Measurements from ENCODE around the gene SPTBN4.
A peak's percentile ranks its signal among the peaks of the same experiment; 100 is the strongest.

SPTBN4 gene

DNA sequence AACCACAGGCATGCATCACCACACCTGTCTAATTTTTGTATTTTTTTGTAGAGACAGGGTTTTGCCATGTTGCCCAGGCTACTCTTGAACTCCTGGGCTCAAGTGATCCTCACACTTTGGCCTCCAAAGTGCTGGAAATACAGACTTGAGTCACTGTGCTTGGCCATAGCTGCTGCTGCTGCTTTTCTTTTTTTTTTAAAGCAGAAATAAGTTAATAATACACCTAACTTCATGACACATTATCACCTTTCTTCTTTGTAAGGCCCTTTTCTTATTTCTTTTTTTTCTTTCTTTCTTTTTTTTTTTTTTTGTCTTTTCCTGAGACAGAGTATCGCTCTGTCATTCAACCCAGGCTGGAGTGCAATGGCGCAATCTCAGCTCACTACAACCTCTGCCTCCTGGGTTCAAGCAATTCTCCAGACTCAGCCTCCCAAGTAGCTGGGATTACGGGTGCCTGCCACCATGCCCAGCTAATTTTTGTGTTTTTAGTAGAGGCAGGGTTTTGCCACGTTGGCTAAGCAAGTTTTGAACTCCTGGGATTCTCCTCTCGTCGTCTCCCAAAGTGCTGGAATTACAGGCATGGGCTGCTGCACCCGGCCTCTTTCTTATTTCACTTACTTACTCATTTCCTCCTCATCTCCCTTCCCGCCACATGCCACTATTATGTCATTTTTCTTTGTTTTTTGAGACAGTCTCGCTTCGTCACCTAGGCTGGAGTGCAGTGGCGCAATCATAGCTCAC lies 118.6 kb downstream of the SPTBN4 start:
- no peaks in the 10 kb centered on the region for H3K9me3 ChIP-seq
- H3K27me3 ChIP-seq = no peaks in the 10 kb centered on the region
- TF ChIP-seq, protein P1, sequence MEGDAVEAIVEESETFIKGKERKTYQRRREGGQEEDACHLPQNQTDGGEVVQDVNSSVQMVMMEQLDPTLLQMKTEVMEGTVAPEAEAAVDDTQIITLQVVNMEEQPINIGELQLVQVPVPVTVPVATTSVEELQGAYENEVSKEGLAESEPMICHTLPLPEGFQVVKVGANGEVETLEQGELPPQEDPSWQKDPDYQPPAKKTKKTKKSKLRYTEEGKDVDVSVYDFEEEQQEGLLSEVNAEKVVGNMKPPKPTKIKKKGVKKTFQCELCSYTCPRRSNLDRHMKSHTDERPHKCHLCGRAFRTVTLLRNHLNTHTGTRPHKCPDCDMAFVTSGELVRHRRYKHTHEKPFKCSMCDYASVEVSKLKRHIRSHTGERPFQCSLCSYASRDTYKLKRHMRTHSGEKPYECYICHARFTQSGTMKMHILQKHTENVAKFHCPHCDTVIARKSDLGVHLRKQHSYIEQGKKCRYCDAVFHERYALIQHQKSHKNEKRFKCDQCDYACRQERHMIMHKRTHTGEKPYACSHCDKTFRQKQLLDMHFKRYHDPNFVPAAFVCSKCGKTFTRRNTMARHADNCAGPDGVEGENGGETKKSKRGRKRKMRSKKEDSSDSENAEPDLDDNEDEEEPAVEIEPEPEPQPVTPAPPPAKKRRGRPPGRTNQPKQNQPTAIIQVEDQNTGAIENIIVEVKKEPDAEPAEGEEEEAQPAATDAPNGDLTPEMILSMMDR (IDR thresholded peaks at IDR 0.05) = no peak
- peak overlapping the region; percentile 6 to 18 for H3K4me3 ChIP-seq (ENCODE audit: low read depth in 1 of 2, low read length in 1 of 2)
- H3K36me3 ChIP-seq = peaks cover 96% of the 10 kb centered on the region
- peak overlapping the region; percentile 90 for H3K27ac ChIP-seq
- peaks cover 26 to 40% of the 10 kb centered on the region in 2 experiments for H3K4me1 ChIP-seq (ENCODE audit: control insufficient read depth in 1 of 2, insufficient read depth in 1 of 2, low read depth in 1 of 2, low read length in 1 of 2)

DNA sequence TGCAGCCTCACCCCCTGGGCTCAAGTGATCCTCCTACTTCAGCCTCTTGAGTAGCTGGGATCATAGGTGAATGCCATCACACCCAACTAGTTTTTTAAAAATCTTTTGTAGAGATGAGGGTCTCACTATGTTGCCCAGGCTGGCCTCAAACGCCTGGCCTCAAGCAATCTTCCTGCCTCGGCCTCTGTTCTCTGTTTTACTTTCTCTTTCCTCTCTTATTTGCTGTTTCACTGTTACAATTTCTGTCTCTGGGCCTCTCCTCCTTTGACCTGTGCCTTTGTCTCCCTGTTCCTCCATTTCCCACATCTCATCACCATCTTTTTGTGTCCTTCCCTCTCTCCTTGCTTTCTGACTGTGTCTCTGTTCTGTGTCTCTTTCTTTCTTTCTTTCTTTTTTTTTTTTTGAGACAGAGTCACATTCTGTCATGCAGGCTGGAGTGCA lies 119.2 kb downstream of the SPTBN4 start:
- no peaks in the 10 kb centered on the region for H3K9me3 ChIP-seq
- no peaks in the 10 kb centered on the region for H3K27me3 ChIP-seq
- H3K36me3 ChIP-seq = peaks cover 96% of the 10 kb centered on the region
- peaks cover 20 to 34% of the 10 kb centered on the region in 2 experiments for H3K4me1 ChIP-seq (ENCODE audit: control insufficient read depth in 1 of 2, insufficient read depth in 1 of 2, low read depth in 1 of 2, low read length in 1 of 2)
- peak overlapping the region; percentile 6 to 18 for H3K4me3 ChIP-seq (ENCODE audit: low read depth in 1 of 2, low read length in 1 of 2)
- H3K27ac ChIP-seq = peak overlapping the region; percentile 90
- TF ChIP-seq, protein P1 (IDR thresholded peaks at IDR 0.05) = no peak

DNA sequence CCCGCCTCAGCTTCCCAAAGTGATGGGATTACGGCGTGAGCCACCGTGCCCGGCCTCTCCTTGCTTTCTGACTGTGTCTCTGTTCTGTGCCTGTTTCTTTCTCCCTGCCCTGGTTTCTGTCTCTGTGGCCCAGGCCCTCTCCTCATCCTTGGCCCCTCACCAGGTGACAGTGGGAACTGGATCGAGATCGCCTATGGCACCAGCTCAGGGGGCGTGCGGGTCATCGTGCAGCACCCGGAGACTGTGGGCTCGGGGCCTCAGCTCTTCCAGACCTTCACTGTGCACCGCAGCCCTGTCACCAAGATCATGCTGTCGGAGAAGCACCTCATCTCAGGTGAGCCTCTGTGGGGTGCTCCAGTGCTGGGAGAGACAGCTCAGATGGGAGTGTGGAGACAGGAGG lies 119.8 kb downstream of the SPTBN4 start:
- H3K36me3 ChIP-seq = peaks cover 96% of the 10 kb centered on the region
- peak overlapping the region; percentile 90 for H3K27ac ChIP-seq
- no peak overlapping the region for H3K4me3 ChIP-seq (ENCODE audit: low read depth in 1 of 2, low read length in 1 of 2)
- TF ChIP-seq, protein P1 (IDR thresholded peaks at IDR 0.05) = no peak
- no peaks in the 10 kb centered on the region for H3K27me3 ChIP-seq
- H3K4me1 ChIP-seq (ENCODE audit: control insufficient read depth in 1 of 2, insufficient read depth in 1 of 2, low read depth in 1 of 2, low read length in 1 of 2) = peaks cover 18 to 32% of the 10 kb centered on the region in 2 experiments
- H3K9me3 ChIP-seq = no peaks in the 10 kb centered on the region

DNA sequence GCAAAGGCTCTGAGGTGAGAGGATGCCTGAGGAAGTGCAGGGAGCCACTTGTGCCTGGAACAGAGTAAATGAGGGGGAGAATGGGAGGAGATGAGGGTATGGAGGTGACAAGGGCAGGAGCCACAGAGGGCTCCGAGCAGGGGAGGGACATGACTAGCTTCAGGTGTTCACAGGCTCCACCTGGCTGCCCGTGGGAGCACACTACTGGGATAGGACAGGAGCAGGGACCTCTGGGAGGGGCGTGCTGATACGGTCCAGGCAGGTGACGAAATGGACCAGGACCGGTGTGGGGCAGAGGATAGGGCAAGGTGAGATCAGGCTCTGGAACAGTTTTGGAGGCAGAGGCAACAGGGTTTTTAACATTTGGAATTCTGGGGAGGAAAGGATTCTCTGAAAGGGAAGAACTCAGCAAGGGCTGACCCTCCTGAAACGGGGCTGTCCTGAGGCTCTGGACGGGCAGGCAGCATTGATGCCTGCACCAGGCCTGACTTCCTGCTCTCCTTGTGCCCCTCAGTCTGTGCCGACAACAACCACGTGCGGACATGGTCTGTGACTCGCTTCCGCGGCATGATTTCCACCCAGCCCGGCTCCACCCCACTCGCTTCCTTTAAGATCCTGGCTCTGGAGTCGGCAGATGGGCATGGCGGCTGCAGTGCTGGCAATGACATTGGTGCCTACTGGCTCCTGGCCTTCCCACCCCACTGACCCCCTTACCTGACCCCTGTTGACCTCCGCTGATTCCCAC lies 121.5 kb downstream of the SPTBN4 start:
- no peak overlapping the region for H3K4me3 ChIP-seq (ENCODE audit: low read depth in 1 of 2, low read length in 1 of 2)
- H3K27ac ChIP-seq = no peak overlapping the region
- H3K9me3 ChIP-seq = no peaks in the 10 kb centered on the region
- H3K36me3 ChIP-seq = peaks cover 88% of the 10 kb centered on the region
- TF ChIP-seq, protein P1 (IDR thresholded peaks at IDR 0.05) = no peak
- no peaks in the 10 kb centered on the region for H3K27me3 ChIP-seq
- H3K4me1 ChIP-seq (ENCODE audit: control insufficient read depth in 1 of 2, insufficient read depth in 1 of 2, low read depth in 1 of 2, low read length in 1 of 2) = peaks cover 18 to 32% of the 10 kb centered on the region in 2 experiments

DNA sequence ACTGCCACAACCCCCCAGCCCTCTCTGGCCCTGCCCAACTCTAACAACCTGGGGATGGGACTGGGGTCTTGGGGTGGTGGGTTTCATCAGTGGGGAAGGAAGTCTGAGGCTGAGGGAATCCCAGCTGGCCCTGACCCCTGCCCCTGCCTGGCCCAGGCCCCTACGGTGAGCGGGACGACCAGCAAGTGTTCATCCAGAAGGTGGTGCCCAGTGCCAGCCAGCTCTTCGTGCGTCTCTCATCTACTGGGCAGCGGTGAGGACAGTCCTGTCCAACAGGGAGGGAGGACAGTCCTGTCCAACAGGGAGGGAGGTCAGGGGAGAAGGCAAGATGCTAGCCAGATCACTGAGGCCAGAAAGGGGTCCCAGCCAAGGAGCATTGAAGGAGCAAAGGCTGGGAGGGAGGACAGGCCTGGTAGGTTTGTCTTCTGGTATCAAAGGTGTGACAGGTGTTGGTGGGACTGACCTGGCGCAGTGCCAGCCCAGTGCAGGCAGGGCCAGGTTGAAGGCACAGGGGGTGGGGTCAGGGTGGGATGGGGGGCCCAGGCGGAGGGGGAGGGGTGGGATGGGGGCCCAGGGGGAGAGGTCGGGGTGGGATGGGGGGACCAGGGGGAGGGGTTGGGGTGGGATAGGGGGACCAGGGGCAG lies 122.2 kb downstream of the SPTBN4 start:
- Histone ChIP-seq H3K4me3 (ENCODE audit: low read depth in 1 of 2, low read length in 1 of 2) (no peak overlapping the region), H3K27me3 (peaks cover 4% of the 10 kb centered on the region), H3K27ac (no peak overlapping the region), H3K9me3 (no peaks in the 10 kb centered on the region), H3K36me3 (peaks cover 80% of the 10 kb centered on the region), H3K4me1 (ENCODE audit: control insufficient read depth in 1 of 2, insufficient read depth in 1 of 2, low read depth in 1 of 2, low read length in 1 of 2) (peaks cover 18 to 31% of the 10 kb centered on the region in 2 experiments)
- TF ChIP-seq, protein P1 (IDR thresholded peaks at IDR 0.05) = no peak

Measured in neutrophil (primary cell).